Coronary artery (tissue), 2 donors: ENCODE measurements around the gene XXYLT1.
"Not testable (repeated sequence)": the region's sequence is repeated elsewhere in the genome, so short reads cannot be mapped to it uniquely, and the experiment has no call there.

ENCODE experiments used
- DNase-seq: peaks from one replicate; pipeline ENCODE4 v3.0.0-alpha.2; 2017; ENCODE audit warnings: low spot score
- H3K27ac ChIP-seq, 2 donors: fragments of 200-600 bp; sonication (generic); one replicate each; pipeline ENCODE4 v1.5.1; 2016 to 2019
- H3K4me3 ChIP-seq: fragments of 200-600 bp; sonication (generic); 2 replicates; pipeline ENCODE4 v1.5.1; 2016; ENCODE audit warnings: mild to moderate bottlenecking, moderate library complexity
- TF ChIP-seq, protein P1 (sequence below): fragments of 200-600 bp; sonication (generic); IDR thresholded peaks from one replicate; pipeline ENCODE4 v1.5.1; 2019; ENCODE audit warnings: antibody characterized with exemption

The XXYLT1 gene

DNA sequence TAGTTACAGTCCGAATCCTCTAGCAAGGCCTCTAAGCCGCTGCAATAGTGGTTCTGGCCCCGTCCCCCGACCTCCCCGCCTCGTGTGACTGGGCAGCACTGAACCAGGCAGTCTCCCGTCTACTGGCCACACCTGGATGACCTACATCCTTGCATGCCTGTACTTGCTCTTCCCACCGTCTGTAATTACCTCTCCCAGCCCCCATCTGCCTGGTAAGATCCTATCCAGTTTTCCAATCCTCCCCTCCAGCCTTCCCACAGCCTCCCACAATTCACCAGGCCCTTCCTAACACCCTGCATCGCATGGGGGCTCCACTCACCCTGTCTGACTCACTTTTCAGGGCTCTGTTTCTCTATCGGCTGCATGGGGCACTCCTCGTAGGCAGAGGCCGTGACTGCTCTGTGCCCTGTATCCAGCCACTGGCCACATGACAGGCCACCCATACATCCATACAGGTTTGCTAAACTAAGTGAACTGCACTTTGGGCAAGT lies 32.8 kb downstream of the XXYLT1 start:
- Histone ChIP-seq H3K27ac (no peak overlapping the region), H3K4me3 (no peak overlapping the region)
- TF ChIP-seq, protein P1, sequence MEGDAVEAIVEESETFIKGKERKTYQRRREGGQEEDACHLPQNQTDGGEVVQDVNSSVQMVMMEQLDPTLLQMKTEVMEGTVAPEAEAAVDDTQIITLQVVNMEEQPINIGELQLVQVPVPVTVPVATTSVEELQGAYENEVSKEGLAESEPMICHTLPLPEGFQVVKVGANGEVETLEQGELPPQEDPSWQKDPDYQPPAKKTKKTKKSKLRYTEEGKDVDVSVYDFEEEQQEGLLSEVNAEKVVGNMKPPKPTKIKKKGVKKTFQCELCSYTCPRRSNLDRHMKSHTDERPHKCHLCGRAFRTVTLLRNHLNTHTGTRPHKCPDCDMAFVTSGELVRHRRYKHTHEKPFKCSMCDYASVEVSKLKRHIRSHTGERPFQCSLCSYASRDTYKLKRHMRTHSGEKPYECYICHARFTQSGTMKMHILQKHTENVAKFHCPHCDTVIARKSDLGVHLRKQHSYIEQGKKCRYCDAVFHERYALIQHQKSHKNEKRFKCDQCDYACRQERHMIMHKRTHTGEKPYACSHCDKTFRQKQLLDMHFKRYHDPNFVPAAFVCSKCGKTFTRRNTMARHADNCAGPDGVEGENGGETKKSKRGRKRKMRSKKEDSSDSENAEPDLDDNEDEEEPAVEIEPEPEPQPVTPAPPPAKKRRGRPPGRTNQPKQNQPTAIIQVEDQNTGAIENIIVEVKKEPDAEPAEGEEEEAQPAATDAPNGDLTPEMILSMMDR = no peak
- DNase-seq = peak; percentile 28

DNA sequence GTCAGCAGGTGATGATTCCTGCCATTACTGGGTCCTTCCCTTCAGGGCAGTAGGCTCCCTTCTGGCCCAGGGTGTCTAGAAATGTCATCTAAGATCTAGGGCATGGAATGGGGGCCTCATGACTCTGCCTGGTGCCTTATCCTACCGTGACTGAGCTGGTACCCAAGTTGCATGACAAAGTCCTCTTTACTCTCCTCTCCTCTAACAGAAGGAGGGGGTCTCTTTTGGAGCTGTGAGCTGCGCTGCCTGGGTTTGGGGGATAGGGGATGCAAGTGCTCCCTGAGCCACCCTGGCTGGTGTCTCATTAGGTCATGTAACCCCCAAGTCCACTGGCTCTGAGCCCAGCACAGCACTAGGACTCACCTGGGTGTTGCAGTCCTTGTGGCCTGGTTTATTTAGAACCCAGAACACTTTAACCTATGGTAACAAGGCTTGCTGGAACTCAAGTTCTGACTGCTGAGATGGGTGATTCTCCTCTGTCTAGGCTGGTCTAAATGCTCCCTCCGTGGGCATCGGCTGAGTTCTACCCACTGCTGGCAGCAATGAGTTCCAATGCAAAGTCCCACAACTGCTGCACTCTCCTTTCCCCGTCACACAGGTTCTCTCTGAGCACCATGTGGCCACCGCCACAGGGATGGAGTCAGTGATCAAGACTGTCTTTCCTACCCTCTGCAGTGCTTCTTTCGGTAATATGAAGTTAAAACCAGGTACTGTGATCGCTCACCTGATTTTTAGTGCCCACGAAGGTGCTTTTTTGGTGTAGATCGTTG lies 34.0 kb downstream of the XXYLT1 start:
- Histone ChIP-seq H3K4me3 (no peak overlapping the region), H3K27ac (no peak overlapping the region)
- TF ChIP-seq, protein P1 = no peak
- peak; percentile 57 for DNase-seq

DNA sequence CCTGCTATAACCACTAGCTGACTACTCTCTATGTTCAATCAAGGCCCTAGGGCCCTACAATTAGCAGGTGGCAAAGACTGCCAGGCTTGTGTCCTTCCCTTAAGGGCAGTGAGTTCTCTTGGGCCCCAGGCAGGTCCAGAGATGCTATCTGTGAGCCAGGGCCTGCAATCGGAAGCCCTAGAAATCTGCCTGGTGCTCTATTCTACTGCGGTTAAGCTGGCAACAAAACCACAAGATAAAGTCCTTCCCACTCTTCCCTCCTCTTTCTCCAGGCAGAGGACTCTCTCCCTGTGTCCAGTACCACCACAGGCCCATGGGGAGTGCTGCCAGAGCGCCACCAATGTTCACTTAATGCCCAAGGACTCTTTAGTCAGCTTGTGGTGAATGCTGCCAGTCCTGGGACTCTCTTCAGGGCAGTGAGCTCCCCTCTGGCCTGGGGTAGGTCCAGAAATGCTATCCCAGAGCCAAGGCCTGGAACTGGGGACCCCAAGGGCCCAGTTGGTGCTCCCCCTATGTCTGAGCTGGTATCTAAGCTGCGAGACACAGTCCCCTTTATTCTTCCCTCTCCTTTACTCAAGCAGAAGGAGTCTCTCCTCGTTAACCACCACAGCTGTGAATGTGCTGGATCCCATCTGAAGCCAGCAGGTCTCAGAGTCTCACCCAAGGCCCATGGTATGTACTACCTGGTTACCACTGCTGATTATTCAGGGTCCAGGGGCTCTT lies 34.7 kb downstream of the XXYLT1 start:
- TF ChIP-seq, protein P1 = no peak
- Histone ChIP-seq H3K4me3 (no peak overlapping the region), H3K27ac (no peak overlapping the region)
- DNase-seq = peak; percentile 22

DNA sequence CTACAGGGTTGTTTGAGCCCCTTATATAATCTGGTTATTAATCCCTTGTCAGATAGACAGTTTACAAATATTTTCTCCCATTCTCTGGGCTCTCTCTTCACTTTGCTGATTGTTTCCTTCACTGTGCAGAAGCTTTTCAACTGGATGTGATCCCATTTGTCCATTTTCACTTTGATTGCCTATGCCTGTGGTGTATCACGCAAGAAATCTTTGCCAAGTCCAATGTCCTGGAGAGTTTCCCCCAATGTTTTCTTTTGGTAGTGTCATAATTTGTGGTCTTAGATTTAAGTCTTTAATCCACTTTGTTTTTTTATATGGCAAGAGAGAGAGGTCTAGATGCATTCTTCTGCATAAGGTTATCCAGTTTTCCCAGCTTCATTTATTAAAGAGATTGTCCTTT lies 40.7 kb downstream of the XXYLT1 start:
- TF ChIP-seq, protein P1 = no peak

DNA sequence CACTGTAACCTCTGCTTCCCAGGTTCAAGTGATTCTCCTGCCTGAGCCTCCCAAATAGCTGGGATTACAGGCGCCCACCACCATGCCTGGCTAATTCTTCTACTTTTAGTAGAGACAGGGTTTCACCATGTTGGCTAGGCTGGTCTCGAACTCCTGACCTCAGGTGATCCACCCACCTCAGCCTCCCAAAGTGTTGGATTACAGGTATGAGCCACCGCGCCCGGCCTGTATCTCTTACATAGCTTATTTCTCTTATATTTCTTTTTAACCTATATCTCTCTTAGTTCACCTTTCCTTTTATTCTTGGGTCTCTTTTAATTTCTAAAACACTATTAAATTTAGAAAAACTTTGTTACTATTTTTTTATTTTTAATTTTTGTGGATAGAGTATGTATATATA lies 42.1 kb downstream of the XXYLT1 start:
- H3K4me3 ChIP-seq = not testable (repeated sequence)

More for the DNA sequence above, 40.7 kb downstream of the XXYLT1 start:
- no peak overlapping the region for H3K27ac ChIP-seq
- no peak overlapping the region for H3K4me3 ChIP-seq
- DNase-seq = no peak

DNA sequence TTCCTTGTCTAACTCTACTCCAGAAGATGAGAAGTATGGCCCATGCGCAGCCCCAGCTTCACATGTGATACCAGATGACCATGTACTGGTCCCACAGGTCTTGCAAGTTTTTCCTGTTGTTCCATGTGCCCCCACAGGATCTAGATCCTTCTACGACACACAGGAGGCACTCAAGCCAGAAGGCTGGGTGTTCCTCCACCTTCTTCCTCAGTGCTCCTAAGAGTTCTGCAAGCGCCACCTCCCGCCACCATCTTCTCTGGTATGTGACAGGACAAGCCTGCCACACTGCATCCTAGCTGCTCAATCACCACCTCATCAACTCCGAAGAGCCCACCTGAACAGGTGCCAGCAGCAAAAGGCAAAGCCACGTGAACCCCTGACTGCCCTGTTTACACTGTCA lies 43.1 kb downstream of the XXYLT1 start:
- TF ChIP-seq, protein P1 = no peak
- DNase-seq = peak; percentile 61
- Histone ChIP-seq H3K4me3 (no peak overlapping the region), H3K27ac (no peak overlapping the region)

More for the DNA sequence above, 42.1 kb downstream of the XXYLT1 start:
- not testable (repeated sequence) for DNase-seq, H3K27ac ChIP-seq

DNA sequence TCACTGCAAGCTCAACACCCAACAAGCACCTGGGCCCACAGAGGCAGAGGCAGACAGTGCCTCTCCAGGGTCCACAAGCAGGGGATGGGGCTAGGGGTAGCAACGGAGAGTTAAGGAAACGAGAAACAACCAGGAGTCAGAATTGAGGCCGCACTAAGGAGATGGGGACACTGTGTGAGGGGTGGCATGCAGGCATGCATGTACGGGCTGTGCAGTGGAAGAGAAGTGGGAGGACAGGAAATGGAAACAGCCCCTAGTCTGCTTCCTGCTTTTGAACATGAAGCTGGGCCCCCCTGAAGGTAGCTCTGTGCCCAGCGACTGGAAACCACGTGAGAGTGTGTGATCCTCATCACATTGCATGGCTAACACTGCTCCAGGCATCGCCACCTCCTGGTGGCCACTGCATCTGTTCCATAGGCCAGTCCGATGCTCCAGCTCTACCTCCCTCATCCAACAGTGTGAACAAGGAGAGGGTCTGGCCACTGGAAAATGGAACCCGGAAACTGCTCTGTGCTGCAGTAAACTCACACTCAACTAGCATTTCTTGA lies 44.0 kb downstream of the XXYLT1 start:
- TF ChIP-seq, protein P1 = no peak
- DNase-seq = peak; percentile 52
- Histone ChIP-seq H3K27ac (no peak overlapping the region), H3K4me3 (no peak overlapping the region)
